SK-N-MC (cell line): ENCODE measurements around the gene ADH1B.

ENCODE experiments used
- DNase-seq: peaks from one replicate; pipeline ENCODE4 v3.0.0-alpha.2; 2011; ENCODE audit warnings: low read depth, low spot score
- H3K27ac ChIP-seq: fragments of 200-600 bp; sonication (generic); 2 replicates; pipeline ENCODE4 v1.5.1; 2016; ENCODE audit warnings: mixed run types
- H3K36me3 ChIP-seq: fragments of 200-600 bp; sonication (generic); 2 replicates; pipeline ENCODE4 v1.6.1; 2017; ENCODE audit warnings: antibody characterized with exemption, low read length, mixed read lengths; ENCODE audit not compliant: insufficient read depth
- H3K4me3 ChIP-seq: fragments of 200-600 bp; sonication (generic); 2 replicates; pipeline ENCODE4 v1.5.1; 2016
- H3K9ac ChIP-seq: fragments of 200-600 bp; sonication (generic); 2 replicates; pipeline ENCODE4 v1.8.0; 2017; ENCODE audit warnings: mixed run types, mixed read lengths; ENCODE audit not compliant: insufficient read length
- H3K9me3 ChIP-seq: fragments of 200-600 bp; sonication (generic); 2 replicates; pipeline ENCODE4 v1.6.1; 2017; ENCODE audit warnings: low read depth, mild to moderate bottlenecking, antibody characterized with exemption, low read length, moderate library complexity, mixed read lengths
- EZH2 ChIP-seq: fragments of 200-600 bp; sonication (generic); IDR thresholded peaks from one replicate; pipeline ENCODE4 v1.6.1; 2017; ENCODE audit warnings: antibody characterized with exemption
- FOXP2 ChIP-seq: optimal IDR thresholded peaks from 2 replicates; pipeline ENCODE3; 2011; ENCODE audit warnings: mild to moderate bottlenecking, moderate library complexity; ENCODE audit not compliant: insufficient read depth; ENCODE audit errors: extremely low read length, control extremely low read depth
- POLR2AphosphoS5 ChIP-seq: IDR thresholded peaks from 2 replicates; pipeline ENCODE4 v1.6.1; 2012; ENCODE audit warnings: mild to moderate bottlenecking, low read depth, low read length, borderline replicate concordance

ADH1B gene

DNA sequence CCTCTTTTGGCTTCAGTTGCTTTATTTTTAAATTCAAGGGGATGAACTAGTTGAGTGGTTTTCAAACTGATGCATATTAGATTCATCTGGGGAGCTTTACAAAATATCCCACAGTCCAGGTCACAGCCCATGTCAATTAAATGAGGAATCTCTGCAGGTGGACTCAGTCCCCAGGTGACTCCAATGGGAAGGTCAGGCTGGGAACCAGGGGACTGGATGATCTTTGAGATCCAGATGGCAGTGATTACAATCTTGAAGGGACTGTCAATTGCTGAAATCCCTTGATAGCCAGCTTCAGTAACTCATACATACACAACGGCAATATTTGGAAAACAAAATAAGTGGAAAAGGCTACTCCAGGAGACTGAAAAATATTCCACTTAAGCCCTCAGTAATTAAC lies 7.0 kb downstream of the ADH1B start:
- TF ChIP-seq EZH2: no peak
- TF ChIP-seq FOXP2: no peak
- no peak for TF ChIP-seq POLR2AphosphoS5
- H3K27ac ChIP-seq: no peak overlapping the region

DNA sequence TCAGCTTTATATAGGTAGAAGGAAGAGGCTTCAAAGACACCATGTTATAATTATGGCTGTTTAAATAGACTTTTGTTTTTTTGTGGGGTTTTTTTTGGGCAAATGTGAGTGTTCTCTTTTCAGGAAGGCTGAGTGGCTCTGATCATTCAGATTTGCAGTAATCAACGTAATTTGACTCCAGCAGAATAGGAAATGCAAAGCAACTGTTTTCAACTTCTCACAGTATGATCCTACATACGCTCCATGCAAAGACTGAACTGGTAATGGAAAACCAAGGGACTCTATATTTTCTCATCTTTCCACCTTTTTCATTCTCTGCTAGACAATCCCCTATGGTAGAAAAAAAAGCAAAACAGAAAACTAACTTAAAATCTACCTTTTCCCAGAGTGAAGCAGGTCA lies 10.8 kb downstream of the ADH1B start:
- no peak for TF ChIP-seq EZH2
- no peak for TF ChIP-seq POLR2AphosphoS5
- TF ChIP-seq FOXP2: no peak

More for the DNA sequence above, 7.0 kb downstream of the ADH1B start:
- Histone ChIP-seq H3K9ac (no peak overlapping the region), H3K4me3 (no peak overlapping the region), H3K36me3 (no peaks in the 10 kb centered on the region), H3K9me3 (no peaks in the 10 kb centered on the region)
- no peak for DNase-seq

DNA sequence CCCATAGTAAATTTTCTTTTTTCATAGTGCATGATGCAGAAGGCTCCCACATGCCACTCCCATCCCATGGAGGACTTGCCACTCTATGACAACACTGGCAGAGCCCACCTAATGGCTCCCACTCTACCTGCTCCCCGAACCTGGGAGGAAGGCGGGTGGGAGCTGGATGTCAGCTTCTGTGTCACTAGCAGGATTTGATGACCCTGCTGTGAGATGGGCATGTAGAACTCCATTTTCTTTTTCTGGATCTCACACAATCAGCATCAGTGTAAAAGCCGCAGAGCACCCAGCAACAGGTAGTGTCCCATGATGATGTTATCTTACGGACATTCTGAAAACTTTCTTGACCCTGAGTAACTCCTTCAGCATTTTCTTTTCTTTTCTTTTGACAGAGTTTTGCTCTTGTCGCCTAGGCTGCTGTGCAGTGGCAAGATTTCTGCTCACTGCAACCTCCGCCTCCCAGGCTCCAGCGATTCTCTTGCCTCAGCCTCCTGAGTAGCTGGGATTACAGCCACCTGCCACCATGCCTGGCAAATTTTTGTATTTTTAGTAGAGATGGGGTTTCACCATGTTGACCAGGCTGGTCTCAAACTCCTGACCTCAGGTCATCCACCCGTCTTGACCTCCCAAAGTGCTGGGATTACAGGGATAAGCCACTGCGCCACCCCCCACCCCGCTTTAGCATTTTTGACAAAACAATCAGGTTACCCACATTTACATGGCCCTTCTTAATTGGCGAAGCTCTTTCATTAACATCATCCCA lies 15.4 kb downstream of the ADH1B start:
- no peak overlapping the region for H3K27ac ChIP-seq
- H3K9me3 ChIP-seq: no peaks in the 10 kb centered on the region
- H3K36me3 ChIP-seq: no peaks in the 10 kb centered on the region
- TF ChIP-seq POLR2AphosphoS5 (no peak), FOXP2 (no peak), EZH2 (no peak)
- H3K9ac ChIP-seq: no peak overlapping the region
- H3K4me3 ChIP-seq: no peak overlapping the region
- DNase-seq: no peak

More for the DNA sequence above, 10.8 kb downstream of the ADH1B start:
- Histone ChIP-seq H3K9ac (no peak overlapping the region), H3K27ac (no peak overlapping the region), H3K36me3 (no peaks in the 10 kb centered on the region), H3K4me3 (no peak overlapping the region), H3K9me3 (no peaks in the 10 kb centered on the region)
- no peak for DNase-seq

DNA sequence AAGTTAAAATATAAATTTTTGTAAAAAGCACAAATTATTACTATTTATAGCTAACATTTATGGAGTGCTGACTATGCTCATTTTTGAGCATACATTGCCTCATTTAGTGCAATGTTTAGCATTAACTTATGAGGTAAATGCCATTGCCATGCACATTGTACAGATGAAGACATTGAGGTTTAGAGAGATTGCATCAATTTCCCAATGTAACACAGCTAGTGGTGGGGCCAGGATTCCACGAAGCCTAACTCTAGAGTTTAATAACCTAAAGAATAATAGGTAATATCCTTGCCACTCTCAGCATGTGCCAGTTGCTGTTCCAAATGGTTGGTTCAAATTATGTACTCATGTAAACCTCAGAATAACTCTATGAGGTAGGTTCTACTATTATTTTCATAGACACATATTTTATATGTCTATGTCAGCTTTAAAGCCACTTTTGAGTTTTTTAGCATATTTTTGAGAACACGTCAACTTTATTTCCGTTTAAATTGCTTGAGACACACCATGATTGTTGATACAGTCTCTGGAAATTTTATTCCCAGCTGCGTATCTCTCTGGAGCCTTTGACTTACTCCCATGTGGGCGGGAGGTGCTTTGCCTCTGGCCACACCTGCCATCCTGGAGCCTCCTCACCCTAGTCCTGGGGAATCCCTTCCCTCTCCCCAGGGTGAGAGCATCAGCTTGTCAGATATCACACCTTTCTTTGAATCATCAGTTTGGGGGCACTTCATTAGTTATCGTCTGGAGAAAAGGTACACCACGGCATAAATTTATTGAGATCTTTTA lies 19.6 kb downstream of the ADH1B start:
- Histone ChIP-seq H3K9me3 (no peaks in the 10 kb centered on the region), H3K36me3 (no peaks in the 10 kb centered on the region), H3K27ac (peak overlapping the region; percentile 32), H3K9ac (no peak overlapping the region), H3K4me3 (0 out of 2 replicates have a peak overlapping the region, but pooled peaks have one; percentile 27)
- DNase-seq: peak; percentile 28
- TF ChIP-seq POLR2AphosphoS5 (no peak), FOXP2 (no peak), EZH2 (no peak)

DNA sequence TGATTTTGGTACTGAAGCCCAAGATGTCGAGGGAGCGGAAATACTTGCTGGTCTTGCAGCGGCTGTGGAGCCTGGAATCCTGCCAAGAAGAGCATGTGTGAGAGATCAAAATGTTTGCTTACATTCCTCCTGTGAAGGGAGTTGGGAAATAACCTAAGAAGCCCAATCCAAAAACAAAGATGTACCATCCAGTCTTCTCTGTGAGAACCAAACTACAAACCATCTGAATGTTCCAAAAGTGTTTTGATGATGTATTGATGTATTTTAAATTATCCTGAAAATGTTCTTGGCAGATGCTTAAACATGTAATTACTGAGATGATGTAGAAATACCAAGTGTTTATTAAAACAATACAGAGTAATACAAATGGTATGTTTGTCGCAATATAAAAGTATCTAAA lies 20.3 kb downstream of the ADH1B start:
- TF ChIP-seq FOXP2 (no peak), POLR2AphosphoS5 (no peak), EZH2 (no peak)
- H3K36me3 ChIP-seq: no peaks in the 10 kb centered on the region
- no peak overlapping the region for H3K9ac ChIP-seq
- H3K27ac ChIP-seq: peak overlapping the region; percentile 32; the same call in 1 of the 2 replicates
- H3K9me3 ChIP-seq: no peaks in the 10 kb centered on the region
- peak overlapping the region; percentile 27; the same call in 1 of the 2 replicates for H3K4me3 ChIP-seq
- DNase-seq: peak; percentile 85

DNA sequence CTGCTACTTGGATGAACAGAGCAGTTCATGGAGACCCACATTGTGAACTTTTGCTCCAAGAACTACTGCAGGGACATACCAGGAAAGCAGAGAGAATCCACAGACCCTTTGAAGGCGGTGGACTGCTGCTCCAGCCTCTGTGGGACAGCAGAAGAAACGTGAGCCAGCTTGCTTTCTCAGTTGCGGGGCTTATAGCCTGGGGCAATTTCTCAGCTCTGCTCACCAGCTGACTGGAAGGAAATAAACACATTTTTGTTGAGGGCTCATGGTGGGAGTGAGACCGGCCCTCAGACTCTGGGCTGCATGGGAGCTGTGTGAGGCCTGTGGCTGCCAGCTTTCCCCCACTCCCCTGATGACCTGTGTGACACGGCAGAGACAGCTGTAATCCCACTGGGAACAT lies 27.8 kb downstream of the ADH1B start:
- no peaks in the 10 kb centered on the region for H3K9me3 ChIP-seq
- no peak overlapping the region for H3K4me3 ChIP-seq
- no peak overlapping the region for H3K27ac ChIP-seq
- TF ChIP-seq FOXP2: no peak
- no peak for TF ChIP-seq EZH2
- TF ChIP-seq POLR2AphosphoS5: no peak
- H3K36me3 ChIP-seq: no peaks in the 10 kb centered on the region
- no peak overlapping the region for H3K9ac ChIP-seq
- DNase-seq: no peak

DNA sequence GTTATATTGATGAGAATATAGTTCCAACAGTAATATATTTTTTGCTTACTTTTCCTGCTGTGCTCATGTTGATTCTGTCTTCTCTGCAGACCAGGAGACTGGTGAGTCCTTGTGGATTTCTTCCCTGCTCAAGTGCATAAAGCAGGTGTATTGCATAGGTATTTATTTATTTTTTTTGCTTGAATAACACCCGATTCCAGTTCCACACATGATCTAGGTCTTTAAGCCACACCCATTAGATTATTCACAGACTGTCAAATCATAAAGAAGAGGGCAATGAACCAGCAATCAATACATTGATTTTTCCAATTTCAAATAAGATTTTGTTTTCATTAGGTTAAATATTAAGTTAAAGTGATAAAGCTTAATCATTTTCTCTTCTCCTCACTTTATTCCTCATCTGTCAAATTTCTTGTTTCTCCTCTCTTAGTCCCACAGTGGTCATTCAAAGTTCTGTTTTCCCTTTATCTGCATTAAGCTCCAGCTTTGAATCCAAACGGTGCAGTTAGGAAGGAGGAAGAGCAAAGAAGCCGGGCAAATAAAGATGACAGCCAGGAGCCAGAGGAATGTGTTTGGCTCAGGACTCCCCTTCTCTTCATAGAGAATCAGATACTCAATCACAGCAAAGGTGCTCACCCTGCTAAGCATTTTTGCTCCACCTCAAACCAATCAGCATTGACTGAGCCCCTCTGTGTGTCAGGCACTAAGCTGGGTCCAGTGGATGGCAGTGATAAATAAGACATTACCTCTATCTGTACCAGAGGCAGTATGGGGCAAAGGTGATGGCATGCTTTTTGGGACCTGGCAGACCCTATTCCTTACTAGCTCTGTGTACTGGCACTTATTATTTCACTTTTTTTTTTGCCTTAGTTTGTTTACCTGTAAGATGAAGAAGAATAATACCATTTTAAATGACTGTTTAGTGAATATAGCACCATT lies 30.1 kb downstream of the ADH1B start, which contains the start of gene ADH1A:
Gene ADH1A, minus strand, starts transcription at position 138 of the 939 bp plus-strand sequence. Its CDS starts 71 bp downstream, at position 67.
- no peak for DNase-seq
- no peaks in the 10 kb centered on the region for H3K36me3 ChIP-seq
- H3K9me3 ChIP-seq: no peaks in the 10 kb centered on the region
- TF ChIP-seq POLR2AphosphoS5 (no peak), EZH2 (no peak), FOXP2 (no peak)
- no peak within 1 kb of the TSS for H3K27ac ChIP-seq
- H3K4me3 ChIP-seq: no peak within 1 kb of the TSS
- H3K9ac ChIP-seq: no peak within 1 kb of the TSS
